Stimulated activated CD8-positive, alpha-beta memory T cell treated with anti-CD3 and anti-CD28 coated beads, Interleukin-12 subunit alpha, Interleukin-12 subunit beta, amount 100 ng/mL, for 4 hours (primary cell): Measurements from ENCODE around the gene IFNAR2.
A peak's percentile ranks its signal among the peaks of the same experiment; 100 is the strongest.
"Not testable (repeated sequence)": the region's sequence is repeated elsewhere in the genome, so short reads cannot be mapped to it uniquely, and the experiment has no call there.

Experiments used
- DNase-seq: peaks from one replicate; pipeline ENCODE4 v3.0.0-alpha.2; 2020; ENCODE audit warnings: low read depth

IFNAR2 gene

DNA sequence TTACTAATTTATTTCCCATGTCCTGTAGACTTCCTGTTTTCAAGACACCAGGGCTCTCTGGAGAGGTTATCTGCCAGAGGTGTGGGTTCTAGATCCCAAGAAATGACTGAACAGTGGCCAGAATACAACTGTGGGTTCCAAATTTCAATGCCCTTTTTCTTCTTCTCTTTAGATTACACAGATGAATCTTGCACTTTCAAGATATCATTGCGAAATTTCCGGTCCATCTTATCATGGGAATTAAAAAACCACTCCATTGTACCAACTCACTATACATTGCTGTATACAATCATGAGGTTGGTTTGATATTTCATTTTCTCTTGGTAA, 15.0 kb downstream of the IFNAR2 start:
- DNase-seq = no peak

GRCh38 chr21:33245289-33245918, 15.7 kb downstream of the IFNAR2 start:
- no peak for DNase-seq

DNA sequence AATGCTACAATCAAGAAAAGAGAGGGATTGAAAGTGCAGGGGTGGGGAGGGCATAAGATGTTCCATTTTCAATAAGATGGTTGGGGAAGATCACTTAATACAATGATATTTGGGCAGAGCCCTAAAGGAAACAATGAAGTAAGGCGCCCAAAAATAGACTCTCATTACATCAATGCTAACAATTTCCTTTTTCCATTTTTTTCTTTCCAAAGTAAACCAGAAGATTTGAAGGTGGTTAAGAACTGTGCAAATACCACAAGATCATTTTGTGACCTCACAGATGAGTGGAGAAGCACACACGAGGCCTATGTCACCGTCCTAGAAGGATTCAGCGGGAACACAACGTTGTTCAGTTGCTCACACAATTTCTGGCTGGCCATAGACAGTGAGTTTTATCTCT, 16.8 kb downstream of the IFNAR2 start:
- no peak for DNase-seq

DNA sequence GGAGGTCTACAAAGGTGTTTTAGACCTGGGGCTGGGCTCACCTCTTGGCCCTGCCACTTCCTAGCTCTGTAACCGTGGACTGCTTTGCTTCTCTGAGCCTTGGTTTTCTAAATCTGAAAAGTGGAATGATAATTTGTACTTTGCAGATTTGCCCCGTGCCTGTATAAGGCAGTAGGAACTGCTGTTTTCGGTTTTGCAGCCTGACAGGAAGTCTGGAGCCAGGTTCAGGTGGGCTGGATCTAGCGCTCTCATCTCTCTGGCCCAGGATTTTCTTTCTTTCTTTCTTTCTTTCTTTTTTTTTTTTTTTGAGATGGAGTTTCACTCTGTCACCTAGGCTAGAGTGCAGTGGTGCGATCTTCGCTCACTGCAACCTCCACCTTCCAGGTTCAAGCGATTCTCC, 17.2 kb downstream of the IFNAR2 start:
- no peak for DNase-seq

DNA sequence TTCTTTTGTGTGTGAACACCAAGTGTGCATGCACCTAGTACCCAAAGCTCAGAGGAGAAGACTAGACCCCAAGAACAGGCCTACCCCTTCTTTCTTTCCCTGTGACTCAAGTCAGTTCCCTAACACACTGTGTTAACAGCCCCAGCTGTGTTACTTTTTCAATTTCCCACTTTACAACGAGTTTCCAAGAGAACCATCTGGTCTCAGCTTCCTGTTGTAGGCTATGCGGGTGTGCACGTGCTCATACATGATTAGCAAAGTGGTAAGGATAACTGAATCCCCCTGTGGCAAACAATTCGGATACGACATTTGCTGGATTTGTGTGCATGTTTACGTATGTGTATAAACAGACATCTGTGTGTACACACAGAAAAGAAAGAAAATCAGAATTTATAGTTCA, 17.9 kb downstream of the IFNAR2 start:
- DNase-seq = no peak

DNA sequence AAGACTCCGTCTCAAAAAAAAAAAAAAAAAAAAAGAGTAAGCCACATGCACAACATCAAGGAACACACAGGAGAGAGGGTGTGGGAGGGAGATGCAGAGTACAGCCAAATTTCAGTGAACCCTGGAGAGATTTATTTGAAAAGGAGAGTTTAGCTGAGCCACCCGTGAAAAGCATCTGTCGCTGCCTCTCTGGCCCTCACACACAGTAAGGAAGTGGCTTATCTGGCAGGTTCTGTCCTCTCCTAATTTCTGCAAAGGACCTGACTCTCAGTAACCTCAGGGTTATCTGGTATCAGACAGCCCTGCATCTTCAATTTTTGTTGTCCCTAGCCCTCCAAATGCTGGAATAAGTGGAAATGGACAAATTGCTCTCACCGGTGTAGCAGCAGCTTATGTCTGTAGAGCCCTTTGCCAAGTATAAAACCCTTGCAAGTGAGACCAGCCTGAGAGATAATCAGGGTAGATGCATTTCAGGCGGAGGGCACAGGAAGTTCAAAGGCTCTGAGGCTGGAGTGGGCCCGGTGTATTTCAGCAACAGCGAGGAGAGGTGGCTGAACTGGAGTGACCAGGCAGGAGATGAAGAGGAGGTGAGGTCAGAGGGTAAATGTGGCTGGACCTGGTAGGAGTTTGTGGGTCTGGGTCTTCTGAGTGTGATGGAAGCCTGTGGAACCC, 19.7 kb downstream of the IFNAR2 start:
- no peak for DNase-seq

- no peak for DNase-seq
Observed at GRCh38 chr21:33251119-33251518, 21.4 kb downstream of the IFNAR2 start.

DNA sequence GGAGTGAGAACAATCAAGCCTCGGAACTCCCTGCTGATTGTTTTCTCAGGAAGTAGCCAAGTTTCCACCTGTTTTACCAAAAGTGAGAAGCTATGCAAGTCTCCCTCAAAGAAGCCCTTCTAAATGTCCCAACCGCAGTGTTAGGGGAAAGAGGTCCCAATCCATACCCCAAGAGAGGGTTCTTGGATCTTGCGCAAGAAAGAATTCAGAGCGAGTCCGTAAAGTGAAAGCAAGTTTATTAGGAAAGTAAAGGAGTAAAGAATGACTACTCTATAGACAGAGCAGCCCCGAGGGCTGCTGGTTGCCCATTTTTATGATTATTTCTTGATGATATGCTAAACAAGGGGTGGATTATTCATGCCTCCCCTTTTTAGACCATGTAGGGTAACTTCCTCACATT, 23.6 kb downstream of the IFNAR2 start:
- DNase-seq = not testable (repeated sequence)

DNA sequence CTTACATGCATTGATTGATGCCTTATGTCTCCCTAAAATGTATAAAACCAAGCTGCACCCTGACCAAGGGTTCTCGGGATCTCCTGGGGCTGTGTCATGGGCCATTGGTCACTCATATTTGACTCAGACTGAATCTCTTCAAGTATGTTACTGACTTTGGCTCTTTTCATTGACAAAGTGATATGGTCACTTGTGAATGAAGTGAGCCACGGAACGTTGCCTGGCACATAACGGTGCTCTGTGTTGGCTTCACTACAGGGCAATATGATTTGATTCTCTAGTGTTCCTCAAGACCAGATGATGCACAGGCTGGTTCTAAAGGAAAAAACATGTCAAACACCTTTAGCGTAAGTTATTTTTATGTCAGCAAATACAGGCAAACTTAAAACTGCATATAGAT, 25.0 kb downstream of the IFNAR2 start:
- no peak for DNase-seq

- DNase-seq = no peak
Observed at GRCh38 chr21:33255404-33255803, 25.7 kb downstream of the IFNAR2 start.

DNA sequence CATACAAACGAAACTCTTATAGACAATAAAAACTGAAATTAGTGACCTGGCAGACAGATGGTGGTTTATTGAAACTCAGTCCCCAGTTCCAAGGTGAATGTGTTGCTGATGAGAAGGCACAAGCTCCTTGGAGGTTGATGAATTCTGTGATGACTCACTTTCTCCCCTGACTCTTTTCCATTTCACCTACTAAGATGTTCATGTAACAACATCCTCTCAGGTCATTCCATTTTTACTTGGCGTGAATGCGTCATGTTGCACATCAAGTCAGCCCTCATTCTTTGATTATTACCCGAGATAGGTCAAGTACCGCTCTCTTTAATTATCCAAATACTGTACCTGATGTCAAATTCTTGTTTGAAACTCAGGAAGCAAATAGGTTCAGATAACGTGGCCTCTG, 26.3 kb downstream of the IFNAR2 start:
- DNase-seq = no peak

- no peak for DNase-seq
Observed at GRCh38 chr21:33257094-33257803, 27.5 kb downstream of the IFNAR2 start.

DNA sequence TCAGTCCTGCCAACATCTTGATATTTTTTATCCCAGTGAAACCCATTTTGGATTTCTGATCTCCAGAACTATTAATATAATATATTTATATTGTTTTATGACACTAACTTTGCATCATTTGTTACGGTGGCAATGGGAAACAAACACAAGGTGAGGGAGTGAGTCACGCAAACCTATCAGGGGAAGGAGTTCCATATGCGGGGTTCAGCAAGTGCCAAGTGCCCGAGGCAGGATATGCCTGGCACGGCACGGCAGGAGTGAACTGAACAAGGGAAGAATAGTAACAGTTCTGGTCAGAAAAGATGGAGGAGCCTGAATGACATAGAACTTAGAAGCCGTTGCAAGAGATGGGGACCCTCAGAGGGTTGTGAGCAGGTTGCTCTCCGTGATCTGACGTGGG, 28.7 kb downstream of the IFNAR2 start:
- DNase-seq = no peak

DNA sequence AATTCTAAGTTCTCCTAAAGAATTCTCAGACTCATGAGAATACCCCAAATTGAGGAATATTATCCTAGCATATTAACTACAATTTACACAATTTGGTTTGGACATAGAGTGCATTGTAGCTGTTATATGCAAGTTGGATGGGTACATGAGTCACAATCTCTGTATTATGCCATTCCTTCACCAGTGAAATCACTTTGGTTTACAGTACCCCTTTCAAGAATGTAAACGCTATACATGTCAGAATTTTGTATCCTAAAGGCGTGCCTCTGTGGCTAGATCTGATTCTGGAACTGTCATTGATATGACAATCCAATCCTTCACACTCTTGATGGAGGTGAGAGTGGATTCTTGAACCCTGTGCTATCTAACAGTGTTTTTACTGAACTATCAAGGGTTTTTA, 29.7 kb downstream of the IFNAR2 start:
- DNase-seq = no peak

DNA sequence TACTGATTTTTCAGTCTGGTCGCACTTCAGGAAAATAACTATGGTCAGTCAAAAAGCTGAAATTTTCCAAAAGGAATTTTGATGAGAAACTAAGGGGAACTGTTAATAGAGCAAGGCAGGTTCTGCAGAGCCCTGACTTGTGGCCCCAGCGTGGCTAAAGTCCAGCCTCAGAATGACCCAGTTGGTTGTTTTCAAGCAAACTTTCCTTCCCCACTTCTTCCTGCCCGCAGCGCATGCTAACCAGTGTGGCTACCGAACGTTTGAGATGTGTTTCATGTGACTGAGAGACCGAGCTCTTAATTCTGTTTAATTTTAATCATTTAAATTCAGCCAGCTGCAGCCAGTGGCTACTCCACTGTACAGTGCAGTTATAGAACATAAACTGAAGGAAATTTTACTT, 30.3 kb downstream of the IFNAR2 start:
- DNase-seq = no peak

DNA sequence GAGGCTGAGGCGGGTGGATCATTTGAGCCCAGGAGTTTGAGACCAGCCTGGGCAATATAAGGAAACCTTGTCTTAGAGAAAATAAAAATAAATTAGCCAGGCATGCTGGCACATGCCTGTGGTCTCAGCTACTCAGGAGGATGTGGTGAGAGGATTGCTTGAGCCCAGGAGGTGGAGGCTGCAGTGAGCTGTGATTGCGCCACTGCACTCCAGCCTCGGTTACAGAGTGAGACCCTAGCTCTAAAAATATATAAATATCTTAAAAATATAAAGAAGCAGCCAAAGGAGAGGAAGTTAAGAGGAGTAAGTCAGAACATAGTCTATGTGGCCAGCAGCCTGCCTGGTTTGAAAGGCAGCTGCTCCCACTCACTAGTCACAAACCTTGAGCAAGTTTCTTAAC, 31.9 kb downstream of the IFNAR2 start:
- no peak for DNase-seq

- no peak for DNase-seq
Observed at GRCh38 chr21:33262921-33263320, 33.2 kb downstream of the IFNAR2 start.

GRCh38 chr21:33264561-33264960, 34.8 kb downstream of the IFNAR2 start:
- DNase-seq = no peak

- no peak for DNase-seq
Observed at GRCh38 chr21:33265664-33266049, 35.9 kb downstream of the IFNAR2 start.

DNA sequence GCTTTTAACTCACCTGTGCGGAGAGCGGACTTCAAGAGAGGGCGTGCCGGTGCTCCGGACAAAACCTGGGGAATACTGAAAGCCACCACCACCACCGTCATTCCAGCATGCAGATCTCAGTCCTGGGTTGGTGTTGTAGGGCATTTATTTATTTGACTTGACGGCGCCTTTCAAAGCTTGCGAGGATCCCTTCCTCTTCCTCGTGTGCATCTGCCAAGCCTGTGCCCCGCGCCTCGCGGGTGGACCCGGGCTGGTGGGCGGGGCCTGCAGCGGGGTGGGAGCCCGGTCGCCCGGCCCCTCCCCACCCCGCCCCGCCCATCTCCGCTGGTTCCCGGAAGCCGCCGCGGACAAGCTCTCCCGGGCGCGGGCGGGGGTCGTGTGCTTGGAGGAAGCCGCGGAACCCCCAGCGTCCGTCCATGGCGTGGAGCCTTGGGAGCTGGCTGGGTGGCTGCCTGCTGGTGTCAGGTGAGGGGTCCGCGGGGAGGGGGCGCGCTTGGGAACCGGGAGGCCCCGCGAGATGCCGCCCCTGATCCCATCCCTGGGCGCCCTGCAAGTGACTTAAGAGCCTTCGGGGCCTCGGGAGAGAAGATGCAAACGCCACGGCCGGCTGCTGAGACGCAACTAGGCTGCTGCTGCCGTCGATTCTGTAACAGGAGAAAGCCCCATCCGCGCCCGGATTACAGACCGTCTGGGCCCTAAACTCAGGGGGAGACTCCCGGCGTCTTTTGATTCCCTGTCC, 36.5 kb downstream of the IFNAR2 start, which contains the start of gene IL10RB:
IL10RB (plus strand) TSS at position 318 of the 739 bp plus-strand sequence; CDS start at position 417, 99 bp downstream.
- DNase-seq = peak; percentile 57

DNA sequence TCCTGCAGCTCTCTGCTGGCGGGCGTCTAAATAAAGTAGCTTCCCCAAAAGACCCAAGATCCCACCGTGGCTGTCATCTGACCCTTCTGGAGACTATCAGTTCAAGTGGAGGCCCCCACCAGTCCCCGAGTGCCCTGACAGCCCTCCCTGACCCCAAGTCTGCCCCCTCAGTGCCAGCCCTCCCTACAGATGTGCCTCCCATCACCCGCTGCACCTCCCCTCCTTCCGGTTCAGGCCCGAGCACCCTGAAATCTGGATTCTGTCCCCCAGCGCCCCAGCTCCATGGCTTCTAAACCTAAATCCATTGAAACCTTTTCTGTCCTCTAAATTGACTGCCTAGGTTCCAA, 37.0 kb downstream of the IFNAR2 start:
- peak; percentile 13 for DNase-seq

- no peak for DNase-seq
Observed at GRCh38 chr21:33267250-33267649, 37.5 kb downstream of the IFNAR2 start.

DNA sequence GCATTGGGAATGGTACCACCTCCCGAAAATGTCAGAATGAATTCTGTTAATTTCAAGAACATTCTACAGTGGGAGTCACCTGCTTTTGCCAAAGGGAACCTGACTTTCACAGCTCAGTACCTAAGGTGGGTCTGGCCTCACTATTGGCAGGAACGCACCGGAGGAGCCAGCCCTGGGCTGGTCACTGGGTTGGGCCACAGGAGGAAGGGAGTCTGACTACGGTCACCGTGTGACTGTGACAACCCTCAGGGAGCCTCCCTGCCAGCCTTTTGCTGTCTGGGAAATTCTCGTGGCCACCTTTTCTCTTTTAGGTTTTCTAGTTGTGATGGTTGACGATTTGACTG, 38.6 kb downstream of the IFNAR2 start:
- no peak for DNase-seq
